ENCODE data around the gene REXO5.

Gene REXO5

GRCh38 chr16:20871941-20872815, 65.9 kb downstream of the REXO5 start:
- no peak for DNase-seq (ENCODE audit: low spot score)

- DNase-seq (ENCODE audit: low spot score): no peak
Observed at GRCh38 chr16:20873331-20873730, 67.0 kb downstream of the REXO5 start.

- DNase-seq (ENCODE audit: low spot score): no peak
Observed at GRCh38 chr16:20874088-20874581, 67.8 kb downstream of the REXO5 start.

- no peak for DNase-seq (ENCODE audit: low spot score)
Observed at GRCh38 chr16:20875355-20875650, 69.0 kb downstream of the REXO5 start.

GRCh38 chr16:20878682-20879147, 72.4 kb downstream of the REXO5 start:
- DNase-seq (ENCODE audit: low spot score): no peak

- DNase-seq (ENCODE audit: low spot score): no peak
Observed at GRCh38 chr16:20879175-20880040, 73.1 kb downstream of the REXO5 start.

- no peak for DNase-seq (ENCODE audit: low spot score)
Observed at GRCh38 chr16:20880867-20881502, 74.7 kb downstream of the REXO5 start.

GRCh38 chr16:20881503-20881878, 75.2 kb downstream of the REXO5 start:
- DNase-seq (ENCODE audit: low spot score): no peak

GRCh38 chr16:20883554-20884239, 77.4 kb downstream of the REXO5 start:
- no peak for DNase-seq (ENCODE audit: low spot score)

- DNase-seq (ENCODE audit: low spot score): no peak
Observed at GRCh38 chr16:20884240-20884556, 77.9 kb downstream of the REXO5 start.

- DNase-seq (ENCODE audit: low spot score): no peak
Observed at GRCh38 chr16:20886320-20886719, 80.0 kb downstream of the REXO5 start.

- no peak for DNase-seq (ENCODE audit: low spot score)
Observed at GRCh38 chr16:20887207-20887606, 80.9 kb downstream of the REXO5 start.

- no peak for DNase-seq (ENCODE audit: low spot score)
Observed at GRCh38 chr16:20889625-20890275, 83.4 kb downstream of the REXO5 start.

GRCh38 chr16:20894388-20894787, 88.1 kb downstream of the REXO5 start:
- no peak for DNase-seq (ENCODE audit: low spot score)

- no peak for DNase-seq (ENCODE audit: low spot score)
Observed at GRCh38 chr16:20897253-20897897, 91.0 kb downstream of the REXO5 start.

- no peak for DNase-seq (ENCODE audit: low spot score)
Observed at GRCh38 chr16:20897922-20898321, 91.6 kb downstream of the REXO5 start.

- no peak for DNase-seq (ENCODE audit: low spot score)
Observed at GRCh38 chr16:20899071-20899470, 92.7 kb downstream of the REXO5 start.

Data from HuH-7 (cell line).